HEK293 (cell line): ENCODE results near the gene NOC4L.
A peak's percentile ranks its signal among the peaks of the same experiment; 100 is the strongest.

Experiments
- CTCF ChIA-PET: fragments of 350-600 bp; formaldehyde crosslinking; extraction: SDS; loops from one replicate; lab custom pipeline; 2021; ENCODE audit warnings: antibody characterized with exemption; lab: Yijun Ruan, JAX
- POLR2A ChIA-PET: fragments of 300-600 bp; formaldehyde crosslinking; extraction: SDS; loops from one replicate; lab custom pipeline; 2020; ENCODE audit warnings: antibody characterized with exemption, inconsistent platforms; lab: Yijun Ruan, JAX
- H3K27ac ChIP-seq: fragments of 200-500 bp; sonication (Bioruptor generic); 2 replicates; pipeline ENCODE4 v1.5.1; 2014; ENCODE audit warnings: low read depth, low read length, control low read depth, inconsistent platforms; ENCODE audit errors: extremely low read depth
- H3K36me3 ChIP-seq, 2 experiments: fragments of 200-500 bp in 1 of 2; sonication (Bioruptor generic) in 1 of 2; 1 replicate in 1 of 2; 2 replicates in 1 of 2; pipeline ENCODE4 v1.5.1; 2014 to 2017; ENCODE audit warnings: inconsistent platforms in 2 of 2, low read length in 2 of 2; ENCODE audit not compliant: control insufficient read depth in 2 of 2, insufficient read depth in 1 of 2
- H3K4me1 ChIP-seq: fragments of 200-500 bp; sonication (Bioruptor generic); 2 replicates; pipeline ENCODE4 v1.5.1; 2014; ENCODE audit warnings: mild to moderate bottlenecking, low read length, inconsistent platforms; ENCODE audit not compliant: control insufficient read depth, insufficient read depth
- H3K4me3 ChIP-seq: 2 replicates; pipeline ENCODE4 v1.5.1; 2011; ENCODE audit warnings: low read depth, mild to moderate bottlenecking, control low read depth, low read length, moderate library complexity
- H3K9me3 ChIP-seq: fragments of 200-500 bp; sonication (Bioruptor generic); 2 replicates; pipeline ENCODE4 v1.5.1; 2014; ENCODE audit warnings: low read depth, low read length, inconsistent platforms; ENCODE audit not compliant: control insufficient read depth, insufficient read depth
- ATF2 ChIP-seq: fragments of 450-650 bp; formaldehyde crosslinking; IDR thresholded peaks from 2 replicates; pipeline ENCODE4 v1.5.1; 2016; ENCODE audit warnings: missing biosample characterization, missing genetic modification characterization, low read depth
- CTCF ChIP-seq: fragments of 450-650 bp; formaldehyde crosslinking; IDR thresholded peaks from 2 replicates; pipeline ENCODE4 v1.5.1; 2016; ENCODE audit warnings: missing biosample characterization, missing genetic modification characterization
- GLIS2 ChIP-seq: fragments of 450-650 bp; formaldehyde crosslinking; IDR thresholded peaks from 2 replicates; pipeline ENCODE4 v1.5.1; 2016; ENCODE audit warnings: missing biosample characterization, missing genetic modification characterization
- HOXC10 ChIP-seq: sonication (generic); formaldehyde crosslinking; IDR thresholded peaks from 2 replicates; pipeline ENCODE4 v1.8.1; 2023; ENCODE audit warnings: mild to moderate bottlenecking, missing genetic modification reagents
- KLF17 ChIP-seq: fragments of 450-650 bp; formaldehyde crosslinking; IDR thresholded peaks from 2 replicates; pipeline ENCODE4 v1.5.1; 2016; ENCODE audit warnings: missing biosample characterization, missing genetic modification characterization
- MEIS1 ChIP-seq: sonication (generic); formaldehyde crosslinking; IDR thresholded peaks from 2 replicates; pipeline ENCODE4 v1.8.1; 2022; ENCODE audit warnings: missing genetic modification reagents, mild to moderate bottlenecking, borderline replicate concordance
- PRDM6 ChIP-seq: fragments of 450-650 bp; formaldehyde crosslinking; IDR thresholded peaks from 2 replicates; pipeline ENCODE4 v1.5.1; 2017; ENCODE audit warnings: missing biosample characterization, missing genetic modification characterization
- ZBTB26 ChIP-seq: fragments of 450-650 bp; formaldehyde crosslinking; optimal IDR thresholded peaks from 2 replicates; pipeline ENCODE3; 2016; ENCODE audit warnings: missing biosample characterization, mild to moderate bottlenecking, missing genetic modification characterization
- ZIC2 ChIP-seq: fragments of 450-650 bp; formaldehyde crosslinking; IDR thresholded peaks from 2 replicates; pipeline ENCODE4 v1.5.1; 2016; ENCODE audit warnings: missing biosample characterization, missing genetic modification characterization
- ZNF211 ChIP-seq: fragments of 450-650 bp; formaldehyde crosslinking; IDR thresholded peaks from 2 replicates; pipeline ENCODE4 v1.5.1; 2016; ENCODE audit warnings: low read depth, missing biosample characterization, missing genetic modification characterization
- ZNF335 ChIP-seq: fragments of 450-650 bp; formaldehyde crosslinking; conservative IDR thresholded peaks from 2 replicates; pipeline ENCODE4 v1.5.1; 2016; ENCODE audit warnings: missing biosample characterization, missing genetic modification characterization
- ZNF416 ChIP-seq: fragments of 450-650 bp; formaldehyde crosslinking; IDR thresholded peaks from 2 replicates; pipeline ENCODE4 v1.5.1; 2016; ENCODE audit warnings: missing biosample characterization, missing genetic modification characterization
- ZNF571 ChIP-seq: fragments of 450-650 bp; formaldehyde crosslinking; IDR thresholded peaks from 2 replicates; pipeline ENCODE4 v1.5.0; 2017; ENCODE audit warnings: missing biosample characterization, missing genetic modification characterization
- ZNF600 ChIP-seq: fragments of 450-650 bp; formaldehyde crosslinking; IDR thresholded peaks from 2 replicates; pipeline ENCODE4 v1.5.1; 2016; ENCODE audit warnings: missing biosample characterization, missing genetic modification characterization
- ZNF629 ChIP-seq: fragments of 450-650 bp; formaldehyde crosslinking; IDR thresholded peaks from 2 replicates; pipeline ENCODE4 v1.5.1; 2017; ENCODE audit warnings: missing biosample characterization, missing genetic modification characterization
- ZNF785 ChIP-seq: fragments of 450-650 bp; formaldehyde crosslinking; IDR thresholded peaks from 2 replicates; pipeline ENCODE4 v1.5.1; 2016; ENCODE audit warnings: missing biosample characterization, missing genetic modification characterization
- ZXDB ChIP-seq: fragments of 450-650 bp; formaldehyde crosslinking; IDR thresholded peaks from 2 replicates; pipeline ENCODE4 v1.5.1; 2016; ENCODE audit warnings: missing biosample characterization, missing genetic modification characterization

Gene NOC4L

GRCh38 chr12:132142679-132143335 is 1.4 kb upstream of the NOC4L start:
- ChIA-PET POLR2A (no interaction called here), CTCF (interaction anchor here (0.6 to 1.1 kb wide), 3 partner anchors 8 to 304 kb away, joined by 3 to 4 read pairs (median 3); no protein-coding TSS in a partner anchor)
- H3K27ac ChIP-seq: no peak overlapping the region; the same call in 1 of the 2 replicates

GRCh38 chr12:132143336-132144071 is 753 bp upstream of the NOC4L start:
- peaks cover 3 to 70% of the 10 kb centered on the region in 2 experiments; a peak in 2 of 3 replicates for H3K36me3 ChIP-seq
- ChIA-PET POLR2A (no interaction called here), CTCF (interaction anchor here (0.6 to 1.1 kb wide), 2 partner anchors 270 to 304 kb away, joined by 3 to 4 read pairs; no protein-coding TSS in a partner anchor)
- peak overlapping the region; percentile 92 for H3K4me3 ChIP-seq
- H3K9me3 ChIP-seq: no peaks in the 10 kb centered on the region
- H3K4me1 ChIP-seq: 0 out of 2 replicates have a peak, but pooled peaks cover 3% of the 10 kb centered on the region
- peak overlapping the region; percentile 61; the same call in 1 of the 2 replicates for H3K27ac ChIP-seq
- TF ChIP-seq ZNF600 (tag by site-specific recombination) (0 out of 2 replicates have a peak, but pooled peaks have one; percentile 17), ZNF335 (tag by site-specific recombination) (peak; percentile 27), ZNF571 (no peak), ZXDB (tag by site-specific recombination) (0 out of 2 replicates have a peak, but pooled peaks have one; percentile 20), ATF2 (tag by site-specific recombination) (no peak), ZNF785 (0 out of 2 replicates have a peak, but pooled peaks have one; percentile 22), GLIS2 (tag by site-specific recombination) (peak; percentile 15; the same call in 1 of the 2 replicates), HOXC10 (CRISPR knock-in tag) (no peak), CTCF (no peak), KLF17 (tag by site-specific recombination) (peak; percentile 19; the same call in 1 of the 2 replicates), ZBTB26 (peak; percentile 60), ZNF211 (tag by site-specific recombination) (no peak), ZNF629 (tag by site-specific recombination) (no peak)

More at GRCh38 chr12:132142679-132143335, 1.4 kb upstream of the NOC4L start:
- TF ChIP-seq ZIC2 (tag by site-specific recombination): no peak
- TF ChIP-seq PRDM6 (tag by site-specific recombination): no peak
- no peak for TF ChIP-seq MEIS1 (CRISPR knock-in tag)
- TF ChIP-seq ZNF416 (tag by site-specific recombination): no peak
- Histone ChIP-seq H3K4me1 (0 out of 2 replicates have a peak, but pooled peaks cover 3% of the 10 kb centered on the region), H3K36me3 (peaks cover 3 to 68% of the 10 kb centered on the region in 2 experiments; a peak in 2 of 3 replicates), H3K4me3 (peak overlapping the region; percentile 92), H3K9me3 (no peaks in the 10 kb centered on the region)
